Measurements from ENCODE around the gene MPPED2. TPM values are rescaled to one million over a fixed set of nuclear protein-coding genes. Genes with fewer than 3 reads are reported as not detected.

The MPPED2 gene
- total and polyA plus RNA-seq, 10 of the 15 experiments (the other 5 are each of a cell fraction or from before 2014, with no cell fraction given): not detected

GRCh38 chr11:30508594-30508993 is 77.6 kb downstream of the MPPED2 start:
- Histone ChIP-seq H3K36me3 (ENCODE audit: control insufficient read depth in 2 of 2, insufficient read depth in 2 of 2, low read length in 1 of 2) (no peaks in the 10 kb centered on the region), H3K27ac (ENCODE audit: control insufficient read depth, insufficient read depth) (no peak overlapping the region), H2AFZ (ENCODE audit: control insufficient read depth, low read depth, low read length) (no peak overlapping the region), H3K27me3 (replicated peaks in 1 of 2; ENCODE audit: control insufficient read depth in 2 of 2, insufficient read depth in 2 of 2, low read length in 1 of 2) (peaks cover 0 to 2% of the 10 kb centered on the region in 2 experiments; a peak in 1 of 4 replicates), H3K4me1 (ENCODE audit: control insufficient read depth, insufficient read depth, low read length) (no peaks in the 10 kb centered on the region), H3K4me3 (no peak overlapping the region), H3K9ac (ENCODE audit: control insufficient read depth, insufficient read depth, low read length) (no peak overlapping the region), H3K4me2 (ENCODE audit: control insufficient read depth, insufficient read depth) (no peak overlapping the region), H4K20me1 (ENCODE audit: control insufficient read depth, insufficient read depth) (no peaks in the 10 kb centered on the region), H3K9me3 (replicated peaks; ENCODE audit: control insufficient read depth, insufficient read depth, low read length) (no peaks in the 10 kb centered on the region), H3K79me2 (ENCODE audit: control insufficient read depth, insufficient read depth, low read length) (no peaks in the 10 kb centered on the region)
- ATAC-seq (no peak), FAIRE-seq (no peak), DNase-seq (ENCODE audit: low read depth, low spot score) (no peak)
- ChIA-PET RAD21 (ENCODE audit: unreplicated experiment) (no interaction called here), CTCF (no interaction called here), POLR2A (no interaction called here), SMC1A (ENCODE audit: uncharacterized antibody, unreplicated experiment) (no interaction called here)
- WGBS (ENCODE audit: insufficient coverage, insufficient replicate concordance, low lambda C conversion rate, missing lambda C conversion rate): 2% methylated on average over 3 of the region's 3 CpGs
- TF ChIP-seq PKNOX1 (IDR thresholded peaks at IDR 0.05) (no peak), TCF3 (IDR thresholded peaks at IDR 0.05; ENCODE audit: borderline replicate concordance, insufficient read depth, low read depth, low read length) (no peak), MTA2 (IDR thresholded peaks at IDR 0.05; ENCODE audit: low read depth) (no peak)
- in situ Hi-C loops (cut with MboI) (no loop called here), intact Hi-C loops (cut with micrococcal nuclease; ENCODE audit: unreplicated experiment) (no loop called here)
- no TSS peak for BruUV-seq (replicated peaks)

- DNase-seq (ENCODE audit: low read depth, low spot score): no peak
- Histone ChIP-seq H3K79me2 (ENCODE audit: control insufficient read depth, insufficient read depth, low read length) (no peaks in the 10 kb centered on the region), H3K9ac (ENCODE audit: control insufficient read depth, insufficient read depth, low read length) (no peak overlapping the region), H3K9me3 (replicated peaks; ENCODE audit: control insufficient read depth, insufficient read depth, low read length) (no peaks in the 10 kb centered on the region), H3K4me1 (ENCODE audit: control insufficient read depth, insufficient read depth, low read length) (no peaks in the 10 kb centered on the region), H3K27me3 (replicated peaks in 1 of 2; ENCODE audit: control insufficient read depth in 2 of 2, insufficient read depth in 2 of 2, low read length in 1 of 2) (peaks cover 0 to 2% of the 10 kb centered on the region in 2 experiments; a peak in 2 of 4 replicates), H3K27ac (ENCODE audit: control insufficient read depth, insufficient read depth) (no peak overlapping the region), H3K4me3 (no peak overlapping the region), H2AFZ (ENCODE audit: control insufficient read depth, low read depth, low read length) (no peak overlapping the region), H3K4me2 (ENCODE audit: control insufficient read depth, insufficient read depth) (no peak overlapping the region), H3K36me3 (ENCODE audit: control insufficient read depth in 2 of 2, insufficient read depth in 2 of 2, low read length in 1 of 2) (no peaks in the 10 kb centered on the region), H4K20me1 (ENCODE audit: control insufficient read depth, insufficient read depth) (no peaks in the 10 kb centered on the region)
- ChIA-PET RAD21 (ENCODE audit: unreplicated experiment) (no interaction called here), CTCF (no interaction called here), POLR2A (no interaction called here), SMC1A (ENCODE audit: uncharacterized antibody, unreplicated experiment) (no interaction called here)
- 7% methylated on average over 3 of the region's 3 CpGs for WGBS (ENCODE audit: insufficient coverage, insufficient replicate concordance, low lambda C conversion rate, missing lambda C conversion rate)
- in situ Hi-C loops (cut with MboI) (no loop called here), intact Hi-C loops (cut with micrococcal nuclease; ENCODE audit: unreplicated experiment) (no loop called here)
- no peak for ATAC-seq
- no peak for FAIRE-seq
- TF ChIP-seq SUZ12 (IDR thresholded peaks at IDR 0.05; ENCODE audit: unreplicated experiment) (no peak), ZSCAN29 (IDR thresholded peaks at IDR 0.05) (no peak), ATF2 (IDR thresholded peaks at IDR 0.05; ENCODE audit: low read length) (no peak), BHLHE40 (IDR thresholded peaks at IDR 0.05; ENCODE audit: borderline replicate concordance in 1 of 2, low read depth in 2 of 2, low read length in 1 of 2) (no peak), SIX5 (IDR thresholded peaks at IDR 0.05; ENCODE audit: low read depth, low read length, severe bottlenecking) (no peak), ETV6 (conservative IDR thresholded peaks at IDR 0.05 in 1 of 2, IDR thresholded peaks at IDR 0.05 in 1 of 2; ENCODE audit: borderline replicate concordance in 1 of 2, low read depth in 1 of 2) (no peak), FOXM1 (IDR thresholded peaks at IDR 0.05; ENCODE audit: low read depth, low read length) (no peak), EZH2 (IDR thresholded peaks at IDR 0.05; ENCODE audit: borderline replicate concordance, control insufficient read depth, low read depth, low read length) (no peak), LARP7 (IDR thresholded peaks at IDR 0.05) (no peak), DPF2 (IDR thresholded peaks at IDR 0.05) (no peak)
- BruUV-seq (replicated peaks): no TSS peak
Measured at GRCh38 chr11:30505603-30506002, 80.5 kb downstream of the MPPED2 start.

All from GM12878 (cell line).